Kidney glomerular epithelial cell (primary cell): ENCODE results near the gene CEMIP2.
"Not testable (repeated sequence)": the region's sequence is repeated elsewhere in the genome, so short reads cannot be mapped to it uniquely, and the experiment has no call there.

Experiments used
- DNase-seq: peaks from one replicate; lab custom pipeline; 2025; lab: John Stamatoyannopoulos, UW

CEMIP2 gene, protein sequence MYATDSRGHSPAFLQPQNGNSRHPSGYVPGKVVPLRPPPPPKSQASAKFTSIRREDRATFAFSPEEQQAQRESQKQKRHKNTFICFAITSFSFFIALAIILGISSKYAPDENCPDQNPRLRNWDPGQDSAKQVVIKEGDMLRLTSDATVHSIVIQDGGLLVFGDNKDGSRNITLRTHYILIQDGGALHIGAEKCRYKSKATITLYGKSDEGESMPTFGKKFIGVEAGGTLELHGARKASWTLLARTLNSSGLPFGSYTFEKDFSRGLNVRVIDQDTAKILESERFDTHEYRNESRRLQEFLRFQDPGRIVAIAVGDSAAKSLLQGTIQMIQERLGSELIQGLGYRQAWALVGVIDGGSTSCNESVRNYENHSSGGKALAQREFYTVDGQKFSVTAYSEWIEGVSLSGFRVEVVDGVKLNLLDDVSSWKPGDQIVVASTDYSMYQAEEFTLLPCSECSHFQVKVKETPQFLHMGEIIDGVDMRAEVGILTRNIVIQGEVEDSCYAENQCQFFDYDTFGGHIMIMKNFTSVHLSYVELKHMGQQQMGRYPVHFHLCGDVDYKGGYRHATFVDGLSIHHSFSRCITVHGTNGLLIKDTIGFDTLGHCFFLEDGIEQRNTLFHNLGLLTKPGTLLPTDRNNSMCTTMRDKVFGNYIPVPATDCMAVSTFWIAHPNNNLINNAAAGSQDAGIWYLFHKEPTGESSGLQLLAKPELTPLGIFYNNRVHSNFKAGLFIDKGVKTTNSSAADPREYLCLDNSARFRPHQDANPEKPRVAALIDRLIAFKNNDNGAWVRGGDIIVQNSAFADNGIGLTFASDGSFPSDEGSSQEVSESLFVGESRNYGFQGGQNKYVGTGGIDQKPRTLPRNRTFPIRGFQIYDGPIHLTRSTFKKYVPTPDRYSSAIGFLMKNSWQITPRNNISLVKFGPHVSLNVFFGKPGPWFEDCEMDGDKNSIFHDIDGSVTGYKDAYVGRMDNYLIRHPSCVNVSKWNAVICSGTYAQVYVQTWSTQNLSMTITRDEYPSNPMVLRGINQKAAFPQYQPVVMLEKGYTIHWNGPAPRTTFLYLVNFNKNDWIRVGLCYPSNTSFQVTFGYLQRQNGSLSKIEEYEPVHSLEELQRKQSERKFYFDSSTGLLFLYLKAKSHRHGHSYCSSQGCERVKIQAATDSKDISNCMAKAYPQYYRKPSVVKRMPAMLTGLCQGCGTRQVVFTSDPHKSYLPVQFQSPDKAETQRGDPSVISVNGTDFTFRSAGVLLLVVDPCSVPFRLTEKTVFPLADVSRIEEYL (N-terminal part only)

DNA sequence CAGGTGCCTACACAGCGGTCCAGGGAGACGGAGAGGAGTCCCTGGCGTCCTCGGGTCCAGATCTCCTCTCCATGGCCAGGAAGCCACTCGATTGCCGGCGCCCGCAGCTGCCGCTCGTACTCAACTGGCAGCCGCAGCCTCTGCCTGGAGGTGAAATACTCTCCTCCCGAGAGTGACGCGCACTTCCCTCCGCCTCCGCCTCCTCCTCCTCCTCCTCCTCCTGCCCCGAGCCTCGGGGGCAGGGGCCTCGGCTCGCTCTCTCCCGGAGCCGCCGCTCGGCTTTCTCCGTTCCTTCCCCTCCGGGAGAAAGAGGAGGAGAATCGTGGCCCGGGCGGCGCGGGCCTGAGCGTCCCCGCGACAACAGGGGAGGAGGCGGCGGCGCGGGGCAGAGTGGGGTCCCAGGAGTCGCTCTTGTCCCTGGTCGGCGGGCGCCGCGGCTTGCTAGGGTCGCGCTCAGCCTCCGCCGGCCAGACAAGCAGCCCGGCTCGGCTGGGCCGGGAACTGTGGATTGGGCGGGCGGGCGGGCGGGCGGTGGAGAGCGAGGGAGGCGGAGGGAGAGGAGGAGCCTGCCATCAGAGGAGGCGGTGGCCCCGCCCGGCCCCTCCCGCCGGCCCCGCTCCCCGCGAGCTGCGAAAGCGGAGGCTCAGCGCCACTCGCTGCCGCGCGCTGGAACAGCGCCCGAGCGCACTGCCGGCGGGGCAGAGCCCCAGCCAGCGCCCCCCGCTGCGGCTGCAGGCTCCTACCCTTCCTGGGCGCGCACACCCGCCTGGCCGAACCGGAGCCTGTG is at the start of gene CEMIP2:
Gene CEMIP2, minus strand, starts transcription at position 126 of the 787 bp plus-strand sequence. CDS start 18,140 bp downstream, outside the sequence.
- DNase-seq = peak; percentile 87

DNA sequence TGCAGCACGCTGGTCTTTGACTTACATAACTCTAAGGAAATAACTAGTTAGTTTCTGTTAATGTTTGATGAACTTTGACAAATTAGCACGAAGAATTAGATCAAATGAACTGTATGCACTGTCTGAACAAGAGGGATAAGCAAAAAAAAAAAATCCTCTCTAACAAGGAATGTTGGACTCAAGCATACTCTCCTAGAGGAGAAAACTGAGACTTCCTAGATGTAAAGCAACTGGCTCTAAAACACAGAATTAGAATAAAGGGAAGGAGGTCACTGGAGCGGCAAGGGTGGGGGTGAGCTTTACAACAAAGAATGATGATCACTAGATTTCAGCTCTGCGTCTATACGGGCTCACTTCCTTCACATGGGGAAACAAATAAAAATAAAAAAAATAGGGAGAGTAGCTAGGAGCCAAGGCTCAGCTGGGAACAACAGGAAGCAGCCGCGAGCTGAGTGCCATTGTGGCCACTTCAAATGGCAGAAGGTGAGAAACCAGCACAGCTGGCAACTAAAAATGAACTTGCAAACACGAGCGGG is 48.7 kb upstream of the CEMIP2 start:
- no peak for DNase-seq

DNA sequence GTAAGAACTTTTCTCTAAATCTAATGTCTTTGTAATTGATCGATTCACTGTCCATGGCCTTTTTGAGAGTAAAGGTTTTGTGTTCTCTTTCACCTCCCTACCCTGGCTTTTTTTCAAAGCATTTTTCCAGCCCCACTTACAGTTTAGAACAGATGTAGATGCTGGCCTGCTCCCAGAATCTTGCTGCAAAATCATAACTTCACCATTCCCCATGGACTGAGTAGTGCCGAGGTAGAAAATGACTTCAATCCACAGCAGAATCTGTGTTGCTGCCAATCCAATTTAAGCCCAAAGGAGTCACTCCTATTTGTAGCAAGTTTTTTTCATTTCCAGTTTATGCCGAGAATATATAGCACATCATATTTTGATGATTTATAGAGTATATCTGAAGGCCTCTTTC is 46.5 kb upstream of the CEMIP2 start:
- DNase-seq = no peak

DNA sequence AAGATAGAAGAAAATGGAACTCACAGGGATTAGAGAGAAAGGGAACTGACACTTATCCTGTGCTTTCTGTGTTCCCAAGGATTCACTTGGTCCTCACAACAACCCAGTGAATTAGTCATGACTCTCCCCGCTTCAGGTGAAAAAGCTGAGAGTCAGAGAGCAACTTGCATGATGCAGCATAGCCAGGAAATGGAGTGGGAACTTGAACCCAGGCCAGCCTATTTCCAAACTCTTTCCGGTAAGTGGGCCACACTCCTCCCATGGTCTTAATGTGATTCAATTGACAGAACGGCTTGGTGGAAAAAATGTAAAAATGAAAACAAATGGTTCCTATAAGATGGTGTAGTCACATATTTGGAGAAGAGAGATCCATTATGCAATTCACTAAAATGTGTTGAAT is 45.9 kb upstream of the CEMIP2 start:
- DNase-seq = no peak

DNA sequence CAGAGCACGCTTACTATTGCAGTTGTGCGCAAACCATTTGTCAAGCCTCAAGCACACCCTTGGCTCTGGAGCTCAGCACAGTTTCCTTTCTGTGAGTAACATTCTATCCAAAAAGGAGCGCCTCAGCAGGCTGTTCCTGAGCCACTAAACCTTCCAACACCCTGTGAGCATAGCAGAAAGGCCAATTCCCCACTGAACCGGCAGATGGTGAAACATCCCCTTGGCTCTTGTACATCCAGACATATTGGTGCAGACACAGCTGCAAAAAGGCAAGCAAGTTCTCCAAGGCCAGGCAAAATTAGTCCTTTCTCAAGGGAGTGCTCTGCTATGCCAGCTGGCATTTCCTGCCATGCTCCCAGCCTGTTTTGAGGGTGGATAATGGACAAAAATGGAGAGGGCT is 44.1 kb upstream of the CEMIP2 start:
- no peak for DNase-seq

DNA sequence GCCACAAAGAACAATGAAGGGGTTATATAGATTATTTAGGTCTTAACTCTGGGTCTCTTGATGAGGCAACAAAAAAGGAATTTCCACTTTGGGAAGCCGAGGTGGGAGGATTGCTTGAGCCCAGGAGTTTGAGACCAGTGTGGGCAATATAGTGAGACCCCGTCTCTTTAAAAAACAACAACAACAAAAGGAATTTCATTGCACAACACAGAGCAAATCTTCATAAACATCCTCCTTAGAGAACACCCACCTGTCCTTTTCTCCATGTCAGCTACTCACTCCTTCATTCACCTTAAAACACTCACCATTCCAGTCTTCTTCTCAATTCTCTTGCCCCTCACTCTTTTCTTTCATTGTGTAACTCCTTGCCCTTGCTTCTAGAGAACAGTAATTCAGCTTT is 39.8 kb upstream of the CEMIP2 start:
- DNase-seq = no peak

DNA sequence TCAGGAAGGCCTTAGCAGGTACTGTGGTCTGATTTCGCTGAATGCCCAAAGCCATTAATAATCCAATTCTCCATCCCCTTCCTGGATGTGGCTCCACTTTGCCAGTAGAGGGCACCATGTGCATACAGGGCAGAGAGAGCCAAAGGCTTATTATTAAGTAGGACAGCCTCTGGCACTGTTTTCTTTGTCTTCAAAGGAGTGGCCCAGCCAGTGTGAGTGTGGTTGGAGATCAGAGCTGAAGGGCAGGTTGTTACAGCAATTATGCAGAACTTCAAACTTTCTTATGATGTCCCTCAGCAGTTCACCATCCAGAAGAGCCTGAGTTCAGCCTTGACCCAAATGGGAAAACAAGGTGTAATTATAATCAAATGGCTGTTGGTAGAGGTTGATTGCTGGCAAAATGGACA is 38.6 kb upstream of the CEMIP2 start:
- peak; percentile 76 for DNase-seq

DNA sequence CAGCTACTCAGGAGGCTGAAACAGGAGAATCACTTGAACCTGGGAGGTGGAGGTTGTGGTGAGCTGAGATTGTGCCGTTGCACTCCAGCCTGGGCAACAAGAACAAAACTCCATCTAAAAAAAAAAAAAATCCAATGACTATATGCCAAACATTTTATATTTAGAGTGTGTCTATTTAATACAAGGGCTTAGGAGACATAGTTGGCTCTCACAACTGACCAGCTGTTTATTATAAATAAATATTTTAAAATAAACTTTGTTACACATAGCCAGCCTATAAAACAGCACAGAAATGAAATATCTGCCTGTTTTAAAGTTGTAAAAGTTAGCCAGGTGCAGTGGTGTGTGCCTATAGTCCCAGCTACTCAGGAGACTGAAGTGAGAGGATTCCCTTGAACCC is 36.8 kb upstream of the CEMIP2 start:
- DNase-seq = not testable (repeated sequence)

DNA sequence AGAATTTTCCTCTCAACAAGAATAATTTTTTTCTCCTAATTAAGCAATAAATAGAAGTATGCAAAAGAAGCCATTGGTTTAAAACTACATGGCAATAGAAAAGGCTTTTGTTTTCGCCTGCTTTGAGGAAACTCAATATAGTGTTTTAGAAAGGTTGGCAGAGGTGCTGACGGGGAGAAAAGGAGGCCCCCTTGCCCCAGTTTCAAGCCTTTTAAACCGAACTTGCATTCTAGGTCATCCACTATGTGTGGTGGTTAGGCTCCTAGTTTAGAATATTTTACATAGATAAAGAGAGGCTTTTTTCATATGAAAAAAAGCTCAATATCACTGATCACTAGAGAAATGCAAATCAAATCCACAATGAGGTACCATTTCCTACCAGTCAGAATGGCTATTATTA is 33.5 kb upstream of the CEMIP2 start:
- DNase-seq = no peak

DNA sequence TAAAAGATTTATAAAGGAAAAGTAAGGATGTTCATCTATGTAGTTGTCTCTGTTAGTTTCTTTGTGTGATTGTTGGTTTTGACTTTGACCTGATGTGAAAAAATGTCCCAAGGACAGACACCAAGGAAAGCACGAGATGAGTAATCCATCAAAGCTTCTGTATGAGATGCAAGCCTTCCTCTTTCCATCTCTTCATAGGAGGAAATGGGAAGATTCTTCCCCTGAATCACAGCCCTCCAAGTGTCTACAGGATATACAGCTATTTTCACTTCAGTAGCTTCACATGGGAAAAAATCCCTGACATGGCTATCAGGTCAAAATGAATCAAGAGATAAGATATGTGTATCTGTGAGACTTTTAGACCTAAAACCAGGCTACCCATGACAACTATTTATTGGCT is 29.0 kb upstream of the CEMIP2 start:
- peak; percentile 13 for DNase-seq

DNA sequence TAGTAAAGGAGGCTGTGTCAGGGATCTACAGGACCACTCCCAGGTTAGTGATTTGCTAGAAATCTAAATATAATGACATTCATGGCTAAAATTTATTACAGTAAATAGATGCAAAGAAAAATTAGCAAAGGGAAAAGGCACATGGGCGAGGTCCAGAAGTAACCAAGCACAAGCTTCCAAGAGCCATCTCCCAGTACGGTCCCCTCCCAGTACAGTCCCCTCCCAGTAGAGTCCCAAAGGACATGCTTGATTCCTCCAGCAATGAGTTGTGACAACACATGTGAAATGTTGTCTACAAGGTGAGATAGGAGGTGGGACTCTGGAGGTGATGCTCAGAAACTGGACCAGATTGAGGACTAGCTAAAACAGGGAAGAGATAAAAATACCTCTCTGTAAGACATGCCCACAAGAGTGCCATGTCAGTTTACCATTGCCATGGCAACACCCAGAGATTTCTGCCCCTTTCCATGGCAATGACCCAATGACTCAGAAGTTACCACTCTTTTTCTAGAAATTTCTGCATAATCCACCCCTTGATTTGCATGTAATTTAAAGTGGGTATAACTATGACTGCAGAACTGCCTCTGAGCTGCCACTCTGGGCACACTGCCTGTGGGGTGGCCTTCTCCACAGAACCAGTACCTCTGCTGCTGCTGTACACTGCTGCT is 27.9 kb upstream of the CEMIP2 start:
- no peak for DNase-seq

DNA sequence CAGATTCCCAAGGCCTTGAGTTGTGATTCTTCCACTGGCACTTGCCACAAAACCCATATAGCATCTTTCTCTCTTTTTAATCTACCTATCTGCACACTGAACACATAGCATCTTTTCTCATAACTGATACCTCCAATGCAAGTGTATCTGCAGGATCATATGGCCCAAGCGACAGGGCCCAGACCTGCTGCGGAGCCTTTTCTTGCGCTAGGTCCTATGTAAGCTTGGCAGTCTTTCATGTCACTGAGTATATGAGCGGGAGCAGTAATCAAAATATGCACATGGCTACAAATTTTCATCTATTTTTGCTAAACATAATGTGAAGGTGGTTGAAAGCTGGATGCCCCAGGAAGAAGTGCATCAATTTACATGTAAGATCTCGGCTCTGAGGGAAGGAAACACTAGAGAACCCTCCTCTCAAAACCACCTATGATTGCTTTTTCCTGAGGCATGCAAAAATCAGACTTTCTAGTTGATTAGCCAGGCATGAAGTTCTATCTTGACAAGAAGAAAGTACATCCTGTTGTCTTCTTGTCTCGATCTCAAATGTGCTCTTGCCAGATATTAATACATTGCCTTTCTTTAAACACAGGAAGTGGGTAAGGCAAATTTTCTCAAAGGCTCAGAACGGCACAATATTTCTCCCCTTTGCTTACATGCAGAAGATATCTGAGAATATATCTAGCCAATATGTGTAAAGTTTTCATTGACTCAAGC is 26.9 kb upstream of the CEMIP2 start:
- peak; percentile 33 for DNase-seq

DNA sequence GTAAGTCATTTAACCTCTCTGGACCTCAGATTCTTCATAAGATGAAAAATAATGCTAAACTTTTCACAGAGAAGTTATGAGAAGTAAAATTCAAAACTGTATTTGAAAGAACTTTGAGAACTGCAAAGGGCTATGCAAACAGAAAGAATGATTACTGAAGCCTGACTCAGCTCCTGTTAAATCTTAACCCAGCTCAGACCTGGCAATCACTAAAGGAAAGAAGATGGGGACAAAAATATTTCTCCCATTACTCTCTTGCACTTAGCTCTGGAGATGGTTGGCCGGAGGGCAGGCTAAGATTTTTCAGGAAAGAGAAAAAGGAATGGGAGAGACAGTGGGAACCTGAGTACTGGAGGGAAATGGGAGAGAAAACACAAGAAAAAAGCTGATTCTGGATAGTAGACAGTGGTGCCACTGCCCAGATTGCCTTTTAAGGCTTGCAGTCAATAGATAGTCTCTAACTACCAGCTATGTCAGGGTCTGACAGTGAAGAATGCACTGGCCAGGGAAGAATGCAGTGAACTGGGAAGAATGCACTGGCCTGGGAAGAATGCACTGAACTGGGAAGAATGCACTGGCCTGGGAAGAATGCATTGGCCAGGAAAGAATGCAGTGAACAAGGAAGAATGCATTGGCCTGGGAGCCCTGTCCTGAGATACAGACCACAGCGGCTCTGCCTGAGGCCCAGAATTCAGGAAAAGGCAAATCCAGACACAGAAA is 25.2 kb upstream of the CEMIP2 start:
- peak; percentile 93 for DNase-seq

DNA sequence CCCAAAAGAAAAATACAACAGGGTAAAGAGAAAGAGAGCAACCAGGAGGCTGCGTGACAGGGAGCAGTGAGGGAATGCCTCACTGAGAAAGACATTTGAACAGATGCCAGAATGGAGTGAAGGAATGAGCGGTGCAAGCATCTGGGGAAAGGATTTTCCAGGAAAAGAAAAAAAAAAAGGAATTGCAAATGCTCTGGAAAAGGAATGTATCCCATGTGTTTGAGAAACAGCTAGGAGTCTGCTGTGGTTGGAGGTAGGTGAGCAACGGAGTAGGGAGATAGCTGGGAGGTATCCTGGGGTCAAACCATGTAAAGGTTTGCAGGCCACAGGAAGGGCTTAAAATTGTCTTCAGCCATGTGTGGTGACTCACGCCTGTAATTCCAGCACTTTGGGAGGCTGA is 23.6 kb upstream of the CEMIP2 start:
- DNase-seq = peak; percentile 86

DNA sequence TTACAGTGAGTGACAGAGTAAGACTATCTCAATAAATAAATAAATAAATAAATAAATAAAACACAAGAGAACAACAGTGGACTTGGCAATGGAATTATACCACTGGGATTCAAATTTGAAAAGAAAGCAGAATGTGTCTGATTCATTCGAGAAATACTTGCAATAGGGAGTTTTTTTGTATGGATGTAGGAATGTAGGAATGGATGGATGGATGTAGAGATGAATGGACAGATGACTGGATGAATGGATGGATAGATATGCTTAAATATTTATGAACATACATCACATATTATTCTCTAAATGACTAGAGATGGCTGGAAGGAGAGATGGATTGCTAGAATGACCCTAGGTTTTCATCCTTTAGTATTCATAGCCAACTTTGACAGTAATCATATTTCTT is 22.0 kb upstream of the CEMIP2 start:
- no peak for DNase-seq

DNA sequence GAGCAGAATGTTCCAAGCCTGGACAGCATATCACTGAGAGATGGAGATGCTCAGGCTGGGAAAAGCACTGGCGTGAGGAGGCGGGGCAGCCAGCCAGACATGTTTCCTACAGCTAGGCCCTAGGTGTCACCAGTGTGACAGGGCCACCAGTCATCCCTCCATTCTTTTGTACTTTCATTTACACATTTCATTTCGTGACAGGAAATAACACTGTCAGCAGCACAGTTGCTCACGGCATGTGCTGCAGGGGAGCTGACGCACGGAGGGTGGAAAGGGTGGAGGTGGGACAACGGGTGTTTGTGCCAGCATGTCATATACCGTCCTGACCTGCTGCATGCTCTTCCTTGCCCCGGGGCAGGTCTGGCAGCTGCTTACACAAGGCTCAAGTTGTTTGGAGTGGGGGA is 14.8 kb upstream of the CEMIP2 start:
- no peak for DNase-seq

DNA sequence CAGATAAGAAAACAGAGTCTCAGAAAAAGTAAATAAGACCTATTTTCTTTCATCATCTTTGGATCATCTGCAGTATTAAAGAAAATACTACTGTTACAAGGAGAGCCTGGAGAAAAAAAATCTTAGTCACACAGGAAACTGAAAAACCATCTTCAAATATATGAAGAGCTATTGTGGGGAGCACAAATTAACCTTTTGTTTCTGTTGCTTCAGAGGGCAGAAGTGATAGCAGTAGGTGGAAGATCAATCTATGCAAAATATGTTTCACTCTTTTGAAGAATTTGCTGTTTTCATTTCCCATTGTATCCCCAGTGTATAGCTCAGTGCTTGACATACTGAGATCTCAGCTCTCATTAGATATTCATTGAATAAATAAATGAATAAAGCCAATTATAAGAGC is 13.1 kb upstream of the CEMIP2 start:
- DNase-seq = no peak

DNA sequence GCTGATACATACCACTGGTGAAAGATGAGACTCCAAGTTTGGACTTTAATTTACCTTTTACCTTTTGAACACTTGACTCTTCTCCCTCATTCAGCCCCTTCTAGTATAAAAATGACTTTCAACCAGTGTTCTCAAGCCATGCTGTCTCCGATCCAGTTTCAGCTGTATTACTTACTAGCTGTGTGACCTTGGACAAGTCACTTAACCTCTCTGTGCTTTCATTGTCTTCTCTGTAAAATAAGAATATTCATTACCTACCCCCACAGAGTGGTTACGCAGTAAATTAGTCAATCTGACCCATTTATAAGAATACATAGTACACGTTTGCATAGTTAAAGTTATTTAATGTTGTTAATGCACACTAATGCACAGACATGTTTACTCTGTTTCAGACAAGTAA is 12.6 kb upstream of the CEMIP2 start:
- DNase-seq = no peak

DNA sequence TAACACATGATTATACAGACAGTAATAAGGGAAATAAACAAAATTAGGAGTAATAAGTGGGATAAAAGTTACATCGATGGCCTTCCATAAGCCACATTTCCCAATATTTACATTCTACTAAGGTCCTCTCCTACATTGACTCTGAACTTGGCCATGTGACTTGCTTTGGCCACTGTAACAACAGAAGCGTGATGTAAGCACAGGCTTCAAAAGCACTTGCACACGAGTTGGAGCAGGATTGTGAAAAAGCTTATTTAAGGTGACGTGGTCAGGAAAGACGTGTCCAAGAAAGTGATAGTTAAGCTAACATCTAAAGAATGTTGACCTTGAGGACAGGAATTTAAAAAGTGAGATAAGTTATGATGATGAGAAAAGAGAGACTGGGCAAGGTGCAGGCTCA is 9.8 kb upstream of the CEMIP2 start:
- DNase-seq = no peak
